ENCODE results near the gene GABRR2.
A peak's percentile ranks its signal among the peaks of the same experiment; 100 is the strongest.

GABRR2 gene

GRCh38 chr6:89315249-89315885 lies at the start of gene GABRR2:
TSS of gene GABRR2 (minus strand) at chr6:89315299. CDS start at chr6:89315165, 134 bp downstream.
- DNase-seq = no peak

GRCh38 chr6:89364586-89364985 lies 49.5 kb upstream of the GABRR2 start:
- no peak for DNase-seq

GRCh38 chr6:89361171-89361570 lies 46.1 kb upstream of the GABRR2 start:
- no peak for DNase-seq

GRCh38 chr6:89360415-89360999 lies 45.4 kb upstream of the GABRR2 start:
- DNase-seq = no peak

GRCh38 chr6:89359561-89359960 lies 44.5 kb upstream of the GABRR2 start:
- no peak for DNase-seq

GRCh38 chr6:89357390-89357789 lies 42.3 kb upstream of the GABRR2 start:
- no peak for DNase-seq

GRCh38 chr6:89356642-89357170 lies 41.6 kb upstream of the GABRR2 start:
- no peak for DNase-seq

GRCh38 chr6:89355511-89356194 lies 40.6 kb upstream of the GABRR2 start:
- no peak for DNase-seq

GRCh38 chr6:89353702-89354392 lies 38.7 kb upstream of the GABRR2 start:
- no peak for DNase-seq

GRCh38 chr6:89353118-89353556 lies 38.0 kb upstream of the GABRR2 start:
- no peak for DNase-seq

- DNase-seq = peak; percentile 76
Observed at GRCh38 chr6:89352278-89353117, 37.4 kb upstream of the GABRR2 start, which contains the start of gene UBE2J1. TSS of gene UBE2J1 (minus strand) at chr6:89352722. CDS start at chr6:89352569, 153 bp downstream.

- DNase-seq = no peak
Observed at GRCh38 chr6:89351671-89352277, 36.7 kb upstream of the GABRR2 start.

- no peak for DNase-seq
Observed at GRCh38 chr6:89350281-89350966, 35.3 kb upstream of the GABRR2 start.

- DNase-seq = no peak
Observed at GRCh38 chr6:89348372-89348771, 33.3 kb upstream of the GABRR2 start.

GRCh38 chr6:89347825-89348224 lies 32.7 kb upstream of the GABRR2 start:
- no peak for DNase-seq

- no peak for DNase-seq
Observed at GRCh38 chr6:89346433-89346832, 31.3 kb upstream of the GABRR2 start.

GRCh38 chr6:89339565-89339964 lies 24.5 kb upstream of the GABRR2 start:
- no peak for DNase-seq

- DNase-seq = no peak
Observed at GRCh38 chr6:89335164-89335563, 20.1 kb upstream of the GABRR2 start.

- DNase-seq = no peak
Observed at GRCh38 chr6:89330910-89331309, 15.8 kb upstream of the GABRR2 start.

- no peak for DNase-seq
Observed at GRCh38 chr6:89328976-89329375, 13.9 kb upstream of the GABRR2 start.

- DNase-seq = no peak
Observed at GRCh38 chr6:89324304-89324703, 9.2 kb upstream of the GABRR2 start.

Data from activated CD4-positive, alpha-beta T cell treated with anti-CD3 and anti-CD28 coated beads for 48 hours (primary cell).